Transverse colon (tissue), 4 donors: ENCODE measurements around the gene KMT2D. TPM values are rescaled to one million over a fixed set of nuclear protein-coding genes. Genes with fewer than 3 reads are reported as not detected.

Source experiments
- DNase-seq: peaks from one replicate; pipeline ENCODE4 v3.0.0-alpha.2; 2019
- H3K27ac ChIP-seq, 4 donors: fragments of 200-600 bp; sonication (generic); 2 replicates each; pipeline ENCODE4 v1.5.1; 2016 to 2018; ENCODE audit warnings: inconsistent platforms in 4 of 4
- H3K27me3 ChIP-seq: fragments of 200-600 bp; sonication (generic); 2 replicates; pipeline ENCODE4 v1.5.1; 2017; ENCODE audit warnings: inconsistent platforms
- H3K36me3 ChIP-seq, 4 donors: fragments of 200-600 bp; sonication (generic); 2 replicates each; pipeline ENCODE4 v1.5.1; 2017 to 2019; ENCODE audit warnings: inconsistent platforms in 4 of 4
- H3K4me1 ChIP-seq, 4 donors: fragments of 200-600 bp; sonication (generic); 2 replicates each; pipeline ENCODE4 v1.5.1; 2017 to 2020; ENCODE audit warnings: inconsistent platforms in 4 of 4
- H3K4me3 ChIP-seq, 4 donors: fragments of 200-600 bp; sonication (generic); 1 replicate in 1 of 4; 2 replicates in 3 of 4; pipeline versions ENCODE4 v1.5.1 to v1.6.1; 2017 to 2019; ENCODE audit warnings: inconsistent platforms in 4 of 4
- H3K9me3 ChIP-seq, 2 donors: fragments of 200-600 bp; sonication (generic); 2 replicates each; pipeline ENCODE4 v1.5.1; 2017 to 2019; ENCODE audit warnings: inconsistent platforms in 2 of 2
- CTCF ChIP-seq, 5 experiments: fragments of 200-600 bp in 3 of 5; fragments of 450-650 bp in 2 of 5; sonication (generic) in 3 of 5; IDR thresholded peaks; 1 replicate in 2 of 5; 2 replicates in 3 of 5; pipeline ENCODE4 v1.5.1; 2016 to 2017; ENCODE audit warnings: antibody characterized with exemption in 5 of 5, inconsistent platforms in 3 of 5, mild to moderate bottlenecking in 2 of 5, moderate library complexity in 1 of 5
- EP300 ChIP-seq: sonication (generic); formaldehyde crosslinking; IDR thresholded peaks from one replicate; pipeline ENCODE4 v1.6.1; 2017; ENCODE audit warnings: antibody characterized with exemption, low read depth
- POLR2A ChIP-seq: fragments of 450-650 bp; IDR thresholded peaks from one replicate; pipeline ENCODE4 v1.6.1; 2016; ENCODE audit warnings: antibody characterized with exemption, mild to moderate bottlenecking, moderate library complexity
- POLR2AphosphoS5 ChIP-seq, 3 donors: sonication (generic); formaldehyde crosslinking; IDR thresholded peaks; one replicate each; pipeline ENCODE4 v1.6.1; 2016; ENCODE audit warnings: antibody characterized with exemption in 3 of 3
- WGBS, 2 donors: methylation state at CpG; one replicate each; pipeline ENCODE4 v1.1.5; 2018; ENCODE audit warnings: low coverage in 1 of 2; 5-methylcytosine and 5-hydroxymethylcytosine counted together
- in situ Hi-C, 4 donors: fragments of 200-750 bp; cut with MboI; loops; one replicate each; pipeline versions ENCODE4 v1.15.0 to v1.15.1; 2017; ENCODE audit warnings: low sequenced_read_pairs in 3 of 4, low pct_ligation_motif_present in 1 of 4, low pct_unique_long_range_greater_than_20kb in 1 of 4
- intact Hi-C: fragments of 100-400 bp; cut with DNase I; formaldehyde crosslinking; loops from one replicate; pipeline ENCODE4 v1.15.1; 2023; ENCODE audit warnings: low total_unique reads
- total RNA-seq, 4 donors: library from RNA; depleted of rRNA; stranded (reverse); fragments of >200 nt; gene quantifications; one replicate each; pipeline ENCODE4 v1.1.0, GENCODE V29; 2016

KMT2D gene
- total RNA-seq, 4 donors from 2014 or later = 50.0 to 351 (median 78.0) TPM

- Histone ChIP-seq H3K27me3 (peaks cover 62% of the 10 kb centered on the region), H3K36me3 (peaks cover 0 to 9% (median 0%) of the 10 kb centered on the region in 4 donors), H3K4me1 (peaks cover 32 to 47% (median 35%) of the 10 kb centered on the region in 4 donors), H3K4me3 (peak overlapping the region in 2 of 4 donors; percentile 7 to 29), H3K9me3 (no peaks in the 10 kb centered on the region), H3K27ac (no peak overlapping the region)
- 0 to 5% methylated on average over 1 to 9 of the region's 9 CpGs for WGBS, 2 donors
- no peak for DNase-seq
- in situ Hi-C loops (loop anchor here in 2 of 4 donors (25.0 kb wide), 1 partner anchor 144 kb away; no protein-coding TSS in a partner anchor), intact Hi-C loops (no loop called here)
- no peak for TF ChIP-seq EP300
- no peak for TF ChIP-seq POLR2AphosphoS5 (IDR thresholded peaks at IDR 0.05)
- TF ChIP-seq CTCF (IDR thresholded peaks at IDR 0.05) = no peak
- no peak for TF ChIP-seq POLR2A
These were observed 33.2 kb upstream of the KMT2D start for GRCh38 chr12:49093792-49094159.

- intact Hi-C loops (no loop called here), in situ Hi-C loops (loop anchor here in 2 of 4 donors (25.0 kb wide), 1 partner anchor 144 kb away; no protein-coding TSS in a partner anchor)
- H3K27ac ChIP-seq = no peak overlapping the region
- H3K27me3 ChIP-seq = peaks cover 67% of the 10 kb centered on the region
- 13 to 43% methylated on average over 1 to 4 of the region's 4 CpGs for WGBS, 2 donors
- H3K36me3 ChIP-seq = peaks cover 0 to 9% (median 0%) of the 10 kb centered on the region in 4 donors
- H3K9me3 ChIP-seq = no peaks in the 10 kb centered on the region
- TF ChIP-seq POLR2AphosphoS5 (IDR thresholded peaks at IDR 0.05) (no peak), POLR2A (no peak), CTCF (IDR thresholded peaks at IDR 0.05) (no peak), EP300 (no peak)
- no peak for DNase-seq
- H3K4me3 ChIP-seq = no peak overlapping the region
- H3K4me1 ChIP-seq = peaks cover 32 to 55% (median 41%) of the 10 kb centered on the region in 4 donors
These were observed 32.3 kb upstream of the KMT2D start for GRCh38 chr12:49092816-49093406.

- Histone ChIP-seq H3K4me1 (peaks cover 32 to 55% (median 42%) of the 10 kb centered on the region in 4 donors), H3K27ac (no peak overlapping the region), H3K27me3 (peaks cover 67% of the 10 kb centered on the region), H3K4me3 (peak overlapping the region in 1 of 4 donors; percentile 34), H3K36me3 (peaks cover 0 to 7% (median 0%) of the 10 kb centered on the region in 4 donors), H3K9me3 (no peaks in the 10 kb centered on the region)
- 0 to 9% methylated on average over 4 to 28 of the region's 32 CpGs for WGBS, 2 donors
- DNase-seq = no peak
- intact Hi-C loops (no loop called here), in situ Hi-C loops (loop anchor here in 2 of 4 donors (25.0 kb wide), 1 partner anchor 145 kb away; no protein-coding TSS in a partner anchor)
- TF ChIP-seq POLR2AphosphoS5 (IDR thresholded peaks at IDR 0.05) (no peak), EP300 (no peak), POLR2A (no peak), CTCF (IDR thresholded peaks at IDR 0.05) (peak in 4 of 5 experiments; percentile 11 to 19 (median 16))
These were observed 31.7 kb upstream of the KMT2D start for GRCh38 chr12:49092086-49092815.

- in situ Hi-C loops (loop anchor here in 2 of 4 donors (25.0 kb wide), 1 partner anchor 146 kb away; no protein-coding TSS in a partner anchor), intact Hi-C loops (no loop called here)
- 10% methylated on average over 13 of the region's 14 CpGs; no CpG with 5 or more reads in 1 of the 2 donors for WGBS, 2 donors
- TF ChIP-seq POLR2AphosphoS5 (IDR thresholded peaks at IDR 0.05) (no peak), EP300 (no peak), POLR2A (no peak), CTCF (IDR thresholded peaks at IDR 0.05) (no peak)
- no peak for DNase-seq
- peaks cover 32 to 55% (median 42%) of the 10 kb centered on the region in 4 donors for H3K4me1 ChIP-seq
- peaks cover 67% of the 10 kb centered on the region for H3K27me3 ChIP-seq
- no peak overlapping the region for H3K27ac ChIP-seq
- no peaks in the 10 kb centered on the region for H3K9me3 ChIP-seq
- H3K36me3 ChIP-seq = peaks cover 0 to 2% (median 0%) of the 10 kb centered on the region in 4 donors
- H3K4me3 ChIP-seq = peak overlapping the region in 1 of 4 donors; percentile 34
These were observed 31.2 kb upstream of the KMT2D start for GRCh38 chr12:49091836-49092085.
